ENCODE measurements around the gene EFTUD2.

EFTUD2 gene

GRCh38 chr17:44910231-44911106 lies 11.2 kb upstream of the EFTUD2 start:
- no peak for DNase-seq (ENCODE audit: low read depth in 3 of 3, low spot score in 1 of 3)

GRCh38 chr17:44909681-44910144 lies 10.5 kb upstream of the EFTUD2 start:
- no peak for DNase-seq (ENCODE audit: low read depth in 3 of 3, low spot score in 1 of 3)

GRCh38 chr17:44908761-44909326 lies 9.6 kb upstream of the EFTUD2 start:
- DNase-seq (ENCODE audit: low read depth in 3 of 3, low spot score in 1 of 3) = no peak

- no peak for DNase-seq (ENCODE audit: low read depth in 3 of 3, low spot score in 1 of 3)
Observed at GRCh38 chr17:44907729-44908470, 8.7 kb upstream of the EFTUD2 start.

- DNase-seq (ENCODE audit: low read depth in 3 of 3, low spot score in 1 of 3) = no peak
Observed at GRCh38 chr17:44906763-44907728, 7.8 kb upstream of the EFTUD2 start.

GRCh38 chr17:44906010-44906646 lies 6.9 kb upstream of the EFTUD2 start:
- DNase-seq (ENCODE audit: low read depth in 3 of 3, low spot score in 1 of 3) = no peak

- DNase-seq (ENCODE audit: low read depth in 3 of 3, low spot score in 1 of 3) = no peak
Observed at GRCh38 chr17:44905006-44906000, 6.1 kb upstream of the EFTUD2 start.

GRCh38 chr17:44904001-44904984 lies 5.0 kb upstream of the EFTUD2 start:
- no peak for DNase-seq (ENCODE audit: low read depth in 3 of 3, low spot score in 1 of 3)

- no peak for DNase-seq (ENCODE audit: low read depth in 3 of 3, low spot score in 1 of 3)
Observed at GRCh38 chr17:44903012-44903685, 3.9 kb upstream of the EFTUD2 start.

- no peak for DNase-seq (ENCODE audit: low read depth in 3 of 3, low spot score in 1 of 3)
Observed at GRCh38 chr17:44902135-44902760, 3.0 kb upstream of the EFTUD2 start.

GRCh38 chr17:44901411-44901921 lies 2.2 kb upstream of the EFTUD2 start:
- no peak for DNase-seq (ENCODE audit: low read depth in 3 of 3, low spot score in 1 of 3)

GRCh38 chr17:44900894-44901293 lies 1.6 kb upstream of the EFTUD2 start:
- DNase-seq (ENCODE audit: low read depth in 3 of 3, low spot score in 1 of 3) = no peak

GRCh38 chr17:44898768-44899073 lies 524 bp downstream of the EFTUD2 start:
- DNase-seq (ENCODE audit: low read depth in 3 of 3, low spot score in 1 of 3) = no peak

GRCh38 chr17:44894642-44895041 lies 4.6 kb downstream of the EFTUD2 start:
- no peak for DNase-seq (ENCODE audit: low read depth in 3 of 3, low spot score in 1 of 3)

- DNase-seq (ENCODE audit: low read depth in 3 of 3, low spot score in 1 of 3) = no peak
Observed at GRCh38 chr17:44892250-44892649, 7.0 kb downstream of the EFTUD2 start.

GRCh38 chr17:44889003-44889402 lies 10.2 kb downstream of the EFTUD2 start:
- DNase-seq (ENCODE audit: low read depth in 3 of 3, low spot score in 1 of 3) = no peak
